Stimulated activated naive CD4-positive, alpha-beta T cell treated with Interleukin-2 at 50 U/mL for 16 hours (primary cell): ENCODE results near the gene KLHDC3.
"Not testable (repeated sequence)": the region's sequence is repeated elsewhere in the genome, so short reads cannot be mapped to it uniquely, and the experiment has no call there.

ENCODE experiments used
- DNase-seq: peaks from one replicate; lab custom pipeline; 2025; lab: John Stamatoyannopoulos, UW

Gene KLHDC3

DNA sequence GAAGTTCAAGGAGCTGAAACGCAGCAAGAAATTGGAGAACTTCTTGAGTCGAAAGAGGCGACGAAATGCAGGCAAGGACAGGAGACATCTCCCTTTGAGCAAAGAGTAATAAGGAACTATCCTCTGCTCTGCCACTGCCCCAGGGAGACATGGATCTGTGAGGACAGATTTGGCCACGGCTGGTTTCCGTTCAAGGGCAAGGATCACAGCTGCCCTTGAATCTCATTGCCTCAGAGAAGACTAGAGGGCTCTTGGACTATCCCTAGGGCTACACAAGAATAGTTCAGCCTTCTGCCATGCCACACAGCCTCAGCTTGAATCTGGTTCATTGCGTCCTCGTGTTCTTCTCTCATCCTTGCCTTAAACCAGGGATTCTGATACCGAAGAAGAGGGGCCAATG, 15.1 kb downstream of the KLHDC3 start:
- DNase-seq = no peak

DNA sequence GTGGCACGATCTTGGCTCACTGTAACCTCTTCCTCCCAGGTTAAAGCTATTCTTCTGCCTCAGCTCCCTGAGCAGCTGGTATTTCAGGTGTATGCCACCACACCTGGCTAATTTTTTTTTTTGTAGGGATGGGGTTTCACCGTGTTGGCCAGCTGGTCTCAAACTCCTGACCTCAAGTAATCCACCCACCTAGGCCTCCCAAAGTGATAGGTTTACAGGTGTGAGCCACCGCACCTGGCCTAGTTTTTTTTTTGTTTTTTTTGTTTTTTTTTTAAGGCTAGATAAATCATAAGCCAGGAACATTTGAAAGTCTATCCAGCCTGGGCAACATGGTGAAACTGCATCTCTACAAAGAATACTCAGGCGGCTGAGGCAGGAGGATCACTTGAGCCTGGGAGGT, 18.3 kb downstream of the KLHDC3 start:
- DNase-seq = no peak

DNA sequence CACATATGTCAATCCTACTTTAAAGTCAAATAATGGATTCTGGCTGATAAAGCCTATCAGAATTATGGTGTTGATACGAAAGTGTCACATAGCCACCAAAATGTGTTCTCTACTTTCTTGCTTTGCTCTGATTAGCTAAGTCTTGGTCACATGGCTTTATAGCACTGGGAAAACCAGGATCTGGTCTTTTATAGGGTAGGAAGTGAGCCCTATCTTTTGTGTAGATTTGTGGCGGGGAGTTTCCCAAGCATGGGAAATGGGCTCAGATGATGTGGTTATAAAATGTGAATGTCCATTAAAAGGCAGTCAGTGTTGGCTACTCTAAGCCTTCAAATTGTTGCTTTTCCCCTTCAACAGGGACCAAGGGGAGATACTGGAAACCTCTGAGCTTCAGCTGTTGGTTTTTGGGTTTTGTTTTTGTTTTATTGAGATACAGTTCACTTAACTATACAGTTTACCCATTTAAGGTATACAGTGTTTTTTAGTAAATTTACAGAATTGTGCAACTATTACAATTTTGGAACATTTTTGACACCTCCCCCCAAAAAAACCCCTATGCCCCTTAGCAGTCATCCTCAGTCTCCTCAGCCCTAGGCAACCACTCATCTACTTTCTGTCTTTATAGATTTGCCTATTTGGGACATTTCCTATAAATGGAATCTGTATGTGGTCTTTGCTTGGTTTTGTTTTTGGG, 19.6 kb downstream of the KLHDC3 start:
- no peak for DNase-seq

DNA sequence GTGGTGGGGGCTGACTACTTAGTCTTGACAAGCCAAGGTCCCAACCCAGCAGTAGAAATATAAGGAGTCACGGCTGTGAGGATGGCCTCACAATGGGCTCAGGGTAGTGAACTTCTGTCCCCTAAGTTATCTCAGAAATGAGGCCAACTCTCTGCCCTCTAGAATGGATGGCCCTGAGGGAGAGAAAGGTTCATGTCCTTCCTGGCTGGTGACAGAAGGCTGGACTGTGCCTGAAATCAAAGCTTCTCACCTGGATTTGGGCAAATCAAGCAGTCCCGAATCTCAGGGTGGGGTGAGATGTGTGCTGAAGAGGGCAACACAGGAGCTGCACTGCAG, 20.1 kb downstream of the KLHDC3 start:
- no peak for DNase-seq

DNA sequence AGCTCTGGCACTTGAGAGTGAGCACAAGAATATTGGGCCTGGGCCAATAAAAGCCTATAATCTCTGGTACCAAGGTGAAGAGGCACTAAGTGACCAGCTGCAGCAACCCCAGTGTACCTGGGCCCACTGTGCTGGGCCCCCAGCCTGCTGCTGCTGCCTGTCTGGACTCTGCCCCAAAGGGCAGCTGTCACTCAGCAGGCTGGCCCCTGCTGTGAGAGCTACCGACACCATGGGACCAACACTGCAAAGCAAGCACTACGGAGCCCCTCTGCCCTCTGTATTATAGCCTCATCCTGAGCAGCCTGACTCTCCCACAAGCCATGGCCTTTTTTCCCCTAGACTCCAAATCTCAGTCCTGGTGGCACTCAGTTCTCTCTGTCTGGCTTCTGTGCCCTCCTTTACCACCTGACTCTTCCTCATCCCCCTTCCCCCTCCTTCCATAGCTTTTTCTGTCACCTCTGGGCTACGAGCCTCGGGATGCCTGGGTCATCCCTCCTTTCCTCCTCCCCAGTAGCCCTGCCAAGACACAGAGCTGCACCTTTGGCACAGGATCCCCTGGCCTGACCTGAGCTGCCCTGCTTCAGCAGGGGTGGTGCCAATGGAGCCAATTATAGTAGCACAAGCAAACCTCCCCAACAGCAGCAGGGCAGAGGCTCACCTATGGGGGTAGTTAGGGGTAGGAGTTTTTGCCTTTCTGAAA, 21.6 kb downstream of the KLHDC3 start:
- DNase-seq = no peak

DNA sequence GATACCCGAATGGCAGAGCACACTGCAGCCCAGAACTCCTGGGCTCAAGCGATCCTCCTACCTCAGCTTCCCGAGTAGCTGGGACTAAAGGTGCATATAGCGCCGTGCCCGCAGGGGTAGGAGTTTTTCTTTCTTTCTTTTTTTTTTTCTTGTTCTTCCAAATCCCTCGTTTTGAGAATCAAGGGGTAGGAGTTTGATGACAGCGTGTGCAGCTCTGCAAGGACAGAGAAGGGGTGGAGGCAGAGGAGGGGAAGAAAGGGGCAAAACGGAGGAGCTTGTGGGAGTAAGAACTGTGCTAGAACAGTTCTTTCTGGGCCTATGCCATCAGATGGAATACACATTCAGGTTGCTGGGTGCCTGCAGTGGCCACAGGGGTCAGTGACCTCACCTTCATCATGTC, 22.7 kb downstream of the KLHDC3 start:
- no peak for DNase-seq

DNA sequence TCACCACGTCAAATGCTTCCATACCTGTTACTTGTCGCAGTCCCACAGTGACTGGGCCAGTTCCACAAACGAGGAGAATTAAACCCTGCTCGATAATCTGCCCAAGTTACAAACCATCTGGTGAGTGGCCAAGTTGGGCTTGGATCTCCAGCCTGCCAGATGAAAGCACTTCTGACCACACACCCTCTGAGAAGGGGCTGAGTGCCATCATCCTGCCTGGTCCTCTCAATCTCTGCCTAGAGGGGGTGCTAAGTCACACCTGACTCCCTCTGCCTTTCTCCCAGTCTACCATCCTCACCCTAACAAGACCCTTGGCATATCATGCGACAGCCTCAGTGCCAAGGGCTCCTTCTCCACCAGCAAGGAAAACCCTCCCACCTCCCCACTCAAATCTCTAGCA, 23.1 kb downstream of the KLHDC3 start:
- DNase-seq = no peak

DNA sequence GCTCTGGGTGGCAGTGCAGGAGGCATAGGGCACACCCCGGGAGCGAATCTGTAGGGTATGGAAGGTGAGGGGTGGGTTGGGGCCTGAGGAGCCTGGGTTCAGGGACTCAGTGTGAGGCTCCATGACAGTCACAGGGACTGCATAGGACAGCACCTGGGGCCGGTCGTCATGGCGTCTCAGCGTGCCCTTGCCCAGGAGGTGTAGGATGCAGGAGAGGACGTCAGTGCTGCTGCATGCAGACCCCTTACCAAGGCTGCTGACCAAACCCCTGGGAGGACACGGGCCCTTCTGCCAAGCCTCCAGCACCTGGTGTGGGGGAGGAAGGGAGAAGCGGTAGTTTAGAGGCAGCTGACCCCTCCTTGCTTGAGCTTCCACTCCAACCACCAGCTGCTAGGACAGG, 23.7 kb downstream of the KLHDC3 start:
- no peak for DNase-seq

DNA sequence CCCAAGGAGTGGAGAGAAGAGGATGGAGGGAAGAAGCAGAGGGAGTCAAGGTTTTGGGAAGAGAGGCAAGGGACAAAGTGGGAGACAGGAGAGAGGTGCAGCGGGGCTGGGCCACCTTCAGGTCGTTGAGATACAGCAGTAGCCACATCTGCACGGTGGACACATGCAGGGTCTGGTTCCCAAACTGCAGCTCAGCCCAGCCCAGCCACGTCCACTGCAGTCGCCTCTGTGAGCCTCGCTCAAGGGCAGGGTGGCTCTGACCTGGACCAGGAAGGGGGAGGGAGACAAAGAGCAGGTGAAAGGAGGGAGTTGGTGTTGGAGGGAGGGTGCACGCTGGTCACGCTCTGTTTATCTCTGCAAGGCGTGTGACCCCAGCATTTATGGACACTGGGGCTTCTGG, 24.7 kb downstream of the KLHDC3 start:
- no peak for DNase-seq

DNA sequence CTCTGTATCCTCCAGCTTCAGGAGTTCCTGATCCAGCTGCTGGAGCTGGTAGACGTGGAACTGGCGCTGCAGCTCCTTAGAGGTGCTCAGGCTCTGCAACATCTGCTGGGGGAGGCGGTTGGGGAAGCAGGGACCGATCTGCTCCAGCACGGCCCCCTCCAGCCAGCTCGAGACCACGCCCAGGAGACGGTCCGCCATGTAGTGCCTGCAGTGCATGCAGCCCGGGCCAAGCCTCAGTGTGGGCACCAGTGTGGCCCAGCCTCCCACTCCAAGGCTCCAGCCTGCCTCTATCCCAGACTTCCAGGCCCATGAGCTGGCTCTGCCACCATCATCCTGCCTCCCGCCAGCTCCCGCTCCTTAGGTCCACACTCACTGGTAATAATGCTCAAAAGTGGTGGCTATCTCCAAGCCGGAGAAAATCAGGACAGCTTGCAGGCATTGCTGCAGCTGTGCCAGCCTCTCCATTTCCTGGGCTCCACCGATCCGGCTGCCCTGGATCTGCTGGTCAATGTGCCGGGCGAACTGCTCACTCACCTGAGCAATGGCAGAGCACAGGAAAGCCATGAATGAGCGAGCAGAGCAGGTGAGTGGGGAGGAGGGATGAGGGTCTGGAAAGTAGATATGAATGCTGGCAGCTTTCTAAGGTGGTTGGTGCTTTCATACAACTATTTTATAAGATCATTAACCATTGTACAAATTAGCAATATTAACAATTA, 26.7 kb downstream of the KLHDC3 start:
- no peak for DNase-seq

DNA sequence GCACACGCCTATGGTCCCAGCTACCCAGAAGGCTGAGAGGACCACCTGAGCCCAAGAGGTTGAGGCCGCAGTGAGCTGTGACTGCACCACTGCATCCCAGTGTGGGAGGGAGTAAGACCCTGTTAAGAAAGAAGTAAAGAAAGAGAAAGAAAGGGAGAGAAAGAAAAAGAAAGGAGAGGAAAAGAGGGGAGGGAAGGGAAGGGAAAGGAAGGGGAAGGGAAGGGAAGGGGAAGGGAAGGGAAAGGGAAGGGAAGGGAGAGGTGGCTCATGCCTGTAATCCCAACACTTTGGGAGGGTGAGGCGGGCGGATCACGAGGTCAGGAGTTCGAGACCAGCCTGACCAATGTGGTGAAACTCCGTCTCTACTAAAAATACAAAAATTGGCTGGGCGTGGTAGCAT, 27.4 kb downstream of the KLHDC3 start:
- not testable (repeated sequence) for DNase-seq

DNA sequence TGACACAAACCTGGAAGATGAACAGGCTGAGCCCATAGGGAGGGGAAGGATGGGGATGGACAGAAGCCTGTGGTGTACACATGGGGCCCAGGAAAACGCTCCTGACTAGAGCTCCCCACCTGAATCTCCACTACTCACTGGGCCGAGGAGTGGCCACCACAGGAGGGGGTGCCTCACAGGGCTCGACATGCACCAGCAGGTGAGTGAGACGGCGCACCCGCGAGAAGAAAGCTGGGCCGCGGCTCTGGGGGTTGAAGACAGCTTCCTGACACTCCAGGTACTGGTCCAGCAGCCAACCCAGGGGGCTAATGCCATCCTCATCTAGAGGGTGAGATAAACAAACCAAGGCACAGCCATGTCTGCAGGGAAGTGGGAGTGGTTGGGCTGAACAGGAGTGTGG, 29.3 kb downstream of the KLHDC3 start:
- DNase-seq = no peak

DNA sequence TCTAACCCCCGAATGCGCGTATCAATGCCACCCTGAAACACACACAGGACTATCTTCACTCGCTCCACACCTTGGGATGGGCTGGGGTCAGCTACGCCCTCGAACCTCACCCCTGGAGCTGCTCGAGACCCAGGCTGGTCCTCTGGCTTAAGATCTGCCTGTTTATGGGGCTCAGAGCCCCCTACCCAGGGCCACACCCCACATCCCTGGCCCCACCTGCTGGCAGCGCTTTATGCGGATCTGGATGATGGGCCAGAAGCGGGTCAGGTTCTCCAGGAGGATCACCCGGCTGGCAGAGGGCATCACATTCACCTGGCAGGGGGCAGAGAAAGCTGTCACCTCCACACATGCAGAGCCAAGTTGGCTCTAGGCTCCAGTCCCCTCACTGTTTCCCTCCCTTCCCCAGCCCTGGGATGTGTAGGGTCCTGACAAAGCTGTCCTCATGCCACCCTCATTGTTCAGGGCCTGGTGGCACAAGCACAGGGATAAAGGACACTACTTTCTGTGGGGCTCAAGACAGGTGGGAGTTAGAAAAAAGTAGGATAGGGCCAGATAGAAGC, 31.4 kb downstream of the KLHDC3 start:
- DNase-seq = no peak

DNA sequence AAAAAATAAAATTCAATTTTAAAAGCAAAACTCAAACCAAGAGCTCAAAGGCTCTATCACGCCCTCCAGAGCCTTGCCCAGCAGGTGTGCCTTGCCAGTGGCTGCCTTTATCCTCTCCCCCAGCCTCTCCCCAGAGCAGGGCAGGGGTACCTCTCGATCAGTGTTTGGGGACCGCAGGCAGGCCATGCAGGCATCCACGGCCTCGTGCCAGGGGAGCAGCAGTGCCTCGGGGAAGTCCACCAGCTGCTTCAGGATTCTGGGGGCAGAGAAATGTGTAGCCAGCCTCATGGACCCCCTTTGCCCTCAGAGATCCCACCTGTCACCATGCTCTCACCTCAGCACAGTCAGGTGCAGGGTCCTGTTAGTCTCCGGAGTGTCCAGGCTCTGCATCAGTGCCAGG, 33.9 kb downstream of the KLHDC3 start:
- DNase-seq = no peak

DNA sequence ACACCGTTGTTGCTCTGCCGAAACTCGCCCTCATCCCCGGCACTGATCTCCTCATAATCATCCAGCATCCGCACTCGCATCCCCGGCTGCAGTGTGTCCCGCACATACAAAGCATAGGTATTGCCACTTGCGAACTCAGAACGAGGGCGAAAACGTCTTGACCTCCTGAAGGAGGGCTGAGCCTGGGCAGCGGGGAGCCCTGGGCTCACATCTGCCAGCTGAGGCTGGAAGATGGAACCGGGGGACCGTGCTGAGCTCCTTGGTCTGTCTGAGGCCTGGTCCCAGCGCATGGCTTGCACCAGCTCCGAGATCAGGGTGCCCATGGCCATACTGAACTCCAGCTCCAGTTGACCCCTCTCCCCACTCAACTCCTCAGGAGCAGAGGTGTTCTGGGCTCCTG, 36.9 kb downstream of the KLHDC3 start:
- DNase-seq = no peak

DNA sequence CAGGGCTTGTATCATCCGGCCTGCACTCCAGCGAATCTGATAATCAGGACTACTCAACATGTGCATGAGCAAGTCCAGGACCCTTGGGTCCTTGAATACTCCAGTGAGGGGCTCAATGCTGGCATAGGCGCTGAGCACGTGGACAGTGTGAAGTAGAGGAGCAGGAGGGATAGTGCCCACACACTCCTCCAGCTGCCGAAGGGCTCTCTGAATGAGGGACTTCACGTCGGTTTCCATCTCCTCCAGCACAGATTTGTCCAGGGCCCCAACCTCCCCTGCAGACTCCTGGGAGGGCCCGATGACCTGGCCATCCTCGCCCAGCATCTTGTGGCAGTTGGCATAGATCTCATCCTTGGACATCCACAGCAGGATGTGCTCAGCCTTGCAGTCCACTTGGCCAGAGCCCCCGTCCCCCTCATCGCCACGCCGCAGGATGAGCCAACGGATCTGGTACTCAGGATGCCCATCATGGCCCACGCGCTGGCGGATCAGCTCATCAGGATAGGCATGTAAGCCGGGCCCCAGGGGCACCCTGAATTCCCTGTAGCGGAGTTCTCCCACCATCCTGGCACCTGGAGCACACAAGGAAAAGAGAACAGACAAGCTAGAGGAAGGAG, 38.3 kb downstream of the KLHDC3 start:
- no peak for DNase-seq

DNA sequence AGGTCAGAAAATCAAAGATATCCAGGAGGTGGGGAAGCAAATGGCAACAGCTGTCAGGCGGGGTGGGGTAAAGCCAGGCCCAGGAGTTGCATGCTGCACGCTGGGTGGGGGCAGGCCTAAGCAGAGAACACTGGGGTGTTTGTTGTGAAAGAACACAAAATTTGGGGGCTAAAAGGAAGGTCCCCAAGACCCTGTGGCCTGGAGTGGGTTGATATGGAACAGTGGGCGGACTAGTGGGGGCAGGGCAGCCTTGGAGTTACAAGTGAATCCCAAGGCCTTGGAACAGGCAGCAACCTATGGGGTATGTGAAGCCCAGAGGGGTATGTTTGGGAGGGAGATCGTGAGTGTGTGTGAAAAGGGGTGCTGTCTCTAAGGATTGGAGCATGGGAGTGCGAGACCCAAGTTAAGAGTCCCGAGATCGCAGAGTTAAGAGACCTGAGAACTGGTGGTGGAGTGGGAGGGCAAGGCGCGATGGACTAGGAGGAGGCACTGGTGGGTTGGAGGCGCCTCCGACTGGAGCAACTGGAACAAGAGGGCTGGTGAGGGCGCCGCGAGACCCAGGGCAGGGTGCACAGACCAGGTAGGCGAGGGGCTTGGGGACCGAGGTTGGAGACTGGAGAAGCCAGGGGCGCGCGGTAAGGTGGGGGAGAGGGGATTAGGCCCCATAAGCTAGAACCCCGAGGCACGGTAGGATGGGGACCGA, 38.9 kb downstream of the KLHDC3 start:
- peak; percentile 19 for DNase-seq

DNA sequence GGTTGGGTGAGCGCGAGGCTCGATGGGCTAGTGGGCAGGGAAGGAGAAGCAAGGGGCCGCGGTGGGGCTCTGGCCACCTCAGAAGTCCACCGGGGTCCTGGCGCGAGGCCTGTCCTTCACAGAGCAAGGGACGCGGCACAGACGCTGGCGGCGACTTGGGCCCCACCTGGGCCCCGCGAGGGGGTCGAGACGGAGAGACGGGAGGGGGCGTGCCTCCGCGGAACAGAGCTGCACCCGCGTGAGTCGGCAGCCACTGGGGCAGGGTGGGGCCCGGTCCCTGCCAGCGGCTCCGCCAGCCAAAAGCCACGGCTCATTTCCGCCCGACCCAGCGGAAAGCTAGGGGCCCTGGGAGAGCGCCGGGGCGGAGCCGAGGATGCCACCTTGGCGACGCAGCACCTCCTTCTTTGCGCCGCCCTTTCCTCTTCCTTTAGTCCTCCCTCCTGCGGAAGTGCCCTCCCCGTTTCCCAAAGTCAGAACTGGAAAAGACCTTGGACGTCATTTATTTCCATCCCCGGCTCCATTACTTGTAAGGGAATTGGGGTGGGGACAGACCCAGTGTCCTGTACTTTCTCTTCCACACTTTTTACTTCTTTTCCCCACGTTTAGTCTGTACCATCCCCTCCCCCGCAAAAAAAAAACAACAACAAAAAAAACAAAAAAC, 39.6 kb downstream of the KLHDC3 start, which contains the start of gene CUL7:
Gene CUL7 (minus strand): TSS at position 307 of the 661 bp plus-strand sequence. CDS start 1,063 bp downstream, outside the sequence.
- DNase-seq = peak; percentile 93

DNA sequence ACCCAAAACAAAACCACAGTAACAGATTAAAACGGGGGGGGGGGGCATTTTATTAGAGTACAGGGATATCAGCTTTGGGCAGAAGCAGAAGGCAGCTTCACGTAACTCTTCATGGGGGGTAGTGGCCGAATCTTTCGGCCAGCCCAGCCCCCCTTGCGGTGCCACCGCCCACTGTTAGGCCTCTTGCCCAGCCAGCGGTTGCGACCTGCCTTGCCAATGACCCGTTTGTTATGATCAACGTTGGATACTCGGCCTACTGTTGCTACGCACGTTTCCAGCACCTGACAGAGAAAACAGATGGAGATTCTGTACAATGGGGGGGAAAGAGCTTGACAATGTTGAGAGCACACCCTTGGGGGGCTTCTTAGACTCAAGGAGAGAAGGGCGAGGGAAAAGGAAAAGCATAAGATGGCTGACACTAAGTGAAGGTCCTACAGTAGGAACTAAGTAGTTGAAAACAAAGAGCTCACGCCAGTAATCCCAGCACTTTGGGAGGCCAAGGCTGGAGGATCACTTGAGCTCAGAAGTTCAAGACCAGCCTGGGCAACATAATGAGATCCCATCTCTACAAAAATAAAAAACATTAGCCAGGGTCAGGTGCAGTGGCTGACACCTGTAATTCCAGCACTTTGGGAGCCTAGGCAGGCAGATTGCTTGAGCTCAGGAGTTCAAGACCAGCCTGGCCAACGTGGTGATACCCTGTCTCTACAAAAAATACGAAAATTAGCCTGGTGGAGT, 40.3 kb downstream of the KLHDC3 start:
- DNase-seq = no peak

DNA sequence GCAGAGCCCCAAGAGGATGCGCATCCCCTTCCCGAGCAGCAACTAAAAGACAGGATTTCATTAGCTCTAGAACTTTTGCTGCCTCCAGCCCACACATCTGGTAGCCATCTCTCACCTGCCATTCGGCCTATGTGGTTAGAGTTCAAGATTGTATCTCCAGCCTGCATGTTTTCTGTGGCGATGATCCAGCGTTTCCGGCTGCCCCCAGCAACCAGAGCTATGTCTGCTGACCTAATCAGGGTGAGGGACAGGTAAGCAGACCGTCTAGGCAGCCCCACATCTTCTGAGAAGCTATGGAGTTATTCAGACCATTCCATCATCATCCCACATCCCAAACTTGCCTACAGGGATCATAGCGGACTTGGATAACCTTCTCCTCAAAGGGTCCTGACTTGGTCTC, 41.9 kb downstream of the KLHDC3 start:
- DNase-seq = no peak

DNA sequence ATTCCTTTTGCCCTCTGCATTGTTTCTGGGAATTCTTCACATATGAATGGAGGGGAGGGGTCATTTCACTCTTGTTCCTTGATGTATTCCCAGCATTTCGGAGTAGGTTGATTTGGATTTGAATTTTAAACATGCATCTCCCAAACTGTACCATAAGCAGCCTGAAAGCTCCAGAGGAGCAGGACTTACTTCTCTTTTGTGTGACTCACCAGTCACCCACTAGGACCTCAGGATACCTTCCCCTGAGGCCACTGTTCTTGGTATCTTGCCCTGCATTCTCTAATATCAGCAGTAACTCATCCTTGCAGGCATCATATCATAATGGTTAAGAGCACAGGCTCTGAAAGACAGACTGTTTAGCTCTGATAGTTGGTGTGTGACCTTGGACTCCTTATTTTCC, 44.5 kb downstream of the KLHDC3 start:
- no peak for DNase-seq
